OCI-LY1 (cell line): ENCODE measurements around the gene MAN1C1.

Experiments
- H2AFZ ChIP-seq: fragments of 200-600 bp; sonication (generic), shearing (Covaris generic); 2 replicates; pipeline ENCODE4 v1.6.0; 2014; ENCODE audit warnings: antibody characterized with exemption, mild to moderate bottlenecking, low read length
- H3F3A ChIP-seq: fragments of 200-600 bp; sonication (generic), shearing (Covaris generic); 2 replicates; pipeline ENCODE4 v1.6.0; 2014; ENCODE audit warnings: mild to moderate bottlenecking, antibody characterized with exemption, low read length, moderate library complexity; ENCODE audit not compliant: insufficient read depth
- H3K27ac ChIP-seq: fragments of 200-600 bp; sonication (generic); 2 replicates; pipeline ENCODE4 v1.5.1; 2014; ENCODE audit warnings: low read length, mixed run types, mild to moderate bottlenecking, low read depth; ENCODE audit not compliant: poor library complexity, severe bottlenecking
- H3K27me3 ChIP-seq: fragments of 200-600 bp; sonication (generic); 2 replicates; pipeline ENCODE4 v1.6.0; 2014; ENCODE audit warnings: antibody characterized with exemption, mild to moderate bottlenecking, low read length, moderate library complexity; ENCODE audit not compliant: insufficient read depth
- H3K36me3 ChIP-seq: fragments of 200-600 bp; sonication (generic); 2 replicates; pipeline ENCODE4 v1.6.1; 2014; ENCODE audit warnings: mild to moderate bottlenecking, antibody characterized with exemption, low read length, moderate library complexity, mixed read lengths; ENCODE audit not compliant: insufficient read depth
- H3K4me1 ChIP-seq: fragments of 200-600 bp; sonication (generic); 2 replicates; pipeline ENCODE4 v1.5.1; 2014; ENCODE audit warnings: mild to moderate bottlenecking, low read length, moderate library complexity; ENCODE audit not compliant: insufficient read depth, severe bottlenecking
- H3K4me2 ChIP-seq: fragments of 200-600 bp; sonication (generic), shearing (Covaris generic); 2 replicates; pipeline ENCODE4 v1.6.1; 2014; ENCODE audit warnings: low read length
- H3K4me3 ChIP-seq: fragments of 200-600 bp; sonication (generic); 2 replicates; pipeline ENCODE4 v1.5.1; 2014; ENCODE audit warnings: low read length, low read depth, mild to moderate bottlenecking, mixed read lengths; ENCODE audit not compliant: poor library complexity, severe bottlenecking
- H3K79me2 ChIP-seq: fragments of 200-600 bp; shearing (Covaris generic); 2 replicates; pipeline ENCODE4 v1.6.1; 2016; ENCODE audit warnings: mixed run types, low read length, mixed read lengths; ENCODE audit not compliant: insufficient read depth
- H3K9ac ChIP-seq: fragments of 200-600 bp; sonication (generic), shearing (Covaris generic); 2 replicates; pipeline ENCODE4 v1.6.1; 2014; ENCODE audit warnings: mild to moderate bottlenecking, low read length, mixed read lengths
- H3K9me2 ChIP-seq: fragments of 200-600 bp; sonication (generic), shearing (Covaris generic); 2 replicates; pipeline ENCODE4 v1.6.1; 2014; ENCODE audit warnings: low read depth, mild to moderate bottlenecking, low read length, mixed read lengths
- H3K9me3 ChIP-seq: fragments of 200-600 bp; shearing (Covaris generic); 2 replicates; pipeline ENCODE4 v1.6.1; 2014; ENCODE audit warnings: low read length, mixed read lengths
- H4K20me1 ChIP-seq: fragments of 200-600 bp; sonication (generic), shearing (Covaris generic); 2 replicates; pipeline ENCODE4 v1.6.0; 2016; ENCODE audit warnings: mild to moderate bottlenecking, low read length; ENCODE audit not compliant: insufficient read depth
- CTCF ChIP-seq: fragments of 200-600 bp; sonication (generic), shearing (Covaris generic); IDR thresholded peaks from 2 replicates; pipeline ENCODE4 v1.5.1; 2017; ENCODE audit warnings: mild to moderate bottlenecking, antibody characterized with exemption, low read length, moderate library complexity, mixed read lengths
- EZH2 ChIP-seq: fragments of 200-600 bp; sonication (generic), shearing (Covaris generic); IDR thresholded peaks from 2 replicates; pipeline ENCODE4 v1.8.0; 2017; ENCODE audit warnings: borderline replicate concordance, mixed run types, mild to moderate bottlenecking, antibody characterized with exemption, low read length, moderate library complexity, mixed read lengths

MAN1C1 gene

DNA sequence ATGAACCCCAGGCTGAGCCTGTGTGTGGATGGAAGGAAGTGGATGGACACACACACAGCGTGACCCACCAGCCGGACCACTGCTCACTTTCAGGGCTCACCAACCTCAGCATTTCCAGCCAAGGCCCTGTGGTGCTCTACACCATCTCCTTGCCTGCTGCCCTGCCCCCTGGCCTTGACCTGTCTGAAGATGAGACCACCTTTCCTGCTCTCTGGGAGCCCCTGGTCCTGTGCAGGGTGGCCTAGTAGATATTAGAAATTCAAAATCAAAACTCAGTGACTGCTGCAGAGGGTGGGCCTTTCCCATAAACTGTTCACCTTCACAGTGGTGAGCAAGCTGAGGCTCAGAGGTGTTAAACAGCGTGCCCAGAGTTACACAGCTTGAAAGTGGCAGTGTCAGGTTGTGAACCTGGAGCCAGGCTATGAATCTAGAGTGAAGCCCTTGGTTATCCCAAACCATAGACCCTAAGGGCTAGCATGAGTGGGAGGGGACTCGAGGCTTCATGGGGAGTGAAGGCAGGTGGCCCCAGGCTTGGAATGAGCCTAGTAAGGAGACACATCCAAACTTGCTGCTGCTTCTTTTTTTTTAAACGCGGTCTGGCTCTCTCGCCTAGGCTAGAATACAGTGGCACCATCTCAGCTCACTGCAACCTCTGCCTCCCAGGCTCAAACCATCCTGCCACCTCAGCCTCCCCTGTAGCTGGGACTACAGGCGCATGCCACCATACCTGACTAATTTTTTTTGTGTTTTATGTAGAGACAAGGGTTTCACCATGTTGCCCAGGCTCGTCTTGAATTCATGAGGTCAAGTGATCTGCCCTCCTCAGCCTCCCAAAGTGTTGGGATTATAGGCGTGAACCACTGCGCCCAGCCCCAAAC is 41.5 kb downstream of the MAN1C1 start:
- no peak overlapping the region for H3K4me3 ChIP-seq
- H3K4me2 ChIP-seq, result no peak overlapping the region
- H3K9ac ChIP-seq, result no peak overlapping the region

DNA sequence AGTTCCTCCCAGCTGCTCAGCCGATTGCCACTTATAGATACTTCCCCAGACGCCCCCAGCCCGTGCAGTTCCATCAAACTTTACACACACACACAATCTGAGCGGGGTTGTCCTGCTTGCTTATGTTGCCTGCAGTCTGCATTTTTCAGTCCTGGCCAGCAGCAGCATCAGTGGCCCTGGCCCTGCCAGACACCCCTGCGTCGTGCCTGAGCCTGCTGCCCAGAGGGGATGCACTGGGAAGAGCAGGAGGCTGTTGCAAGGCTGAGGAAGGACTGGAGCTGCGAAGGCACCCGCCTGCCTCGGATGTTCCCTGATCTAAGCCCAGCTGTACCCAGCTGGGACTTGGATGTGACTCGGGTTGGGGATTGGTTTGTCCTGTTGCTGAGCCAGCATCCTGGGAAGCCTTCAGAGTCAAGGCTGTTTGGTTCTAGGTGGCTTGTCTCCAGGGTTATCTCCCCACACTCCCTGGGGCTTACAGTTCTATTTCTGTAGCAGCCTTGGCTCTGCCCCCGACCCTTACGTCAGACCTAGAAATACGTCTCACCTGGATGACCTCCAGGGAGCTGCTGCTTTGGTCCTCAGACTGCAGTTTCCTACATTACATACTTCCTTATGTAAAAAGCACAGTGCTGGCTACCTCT is 42.3 kb downstream of the MAN1C1 start:
- no peak overlapping the region for H3K9ac ChIP-seq
- 0 out of 2 replicates have a peak, but pooled peaks cover 4% of the 10 kb centered on the region for H3K27me3 ChIP-seq
- no peaks in the 10 kb centered on the region for H3K9me2 ChIP-seq
- no peak overlapping the region for H3K4me3 ChIP-seq
- no peaks in the 10 kb centered on the region for H3K4me1 ChIP-seq
- H2AFZ ChIP-seq, result no peak overlapping the region
- H3K9me3 ChIP-seq, result no peaks in the 10 kb centered on the region
- H3K4me2 ChIP-seq, result no peak overlapping the region
- no peaks in the 10 kb centered on the region for H3K36me3 ChIP-seq
- no peak overlapping the region for H3K27ac ChIP-seq
- no peaks in the 10 kb centered on the region for H4K20me1 ChIP-seq
- H3F3A ChIP-seq, result no peaks in the 10 kb centered on the region
- TF ChIP-seq CTCF (no peak), EZH2 (no peak)
- H3K79me2 ChIP-seq, result no peaks in the 10 kb centered on the region

More for the DNA sequence above, 41.5 kb downstream of the MAN1C1 start:
- no peaks in the 10 kb centered on the region for H3K9me3 ChIP-seq
- no peaks in the 10 kb centered on the region for H4K20me1 ChIP-seq
- TF ChIP-seq EZH2 (no peak), CTCF (no peak)
- H3K36me3 ChIP-seq, result no peaks in the 10 kb centered on the region
- H3K79me2 ChIP-seq, result no peaks in the 10 kb centered on the region
- H3K27ac ChIP-seq, result no peak overlapping the region
- H3K27me3 ChIP-seq, result 0 out of 2 replicates have a peak, but pooled peaks cover 4% of the 10 kb centered on the region
- H2AFZ ChIP-seq, result no peak overlapping the region
- H3F3A ChIP-seq, result no peaks in the 10 kb centered on the region
- no peaks in the 10 kb centered on the region for H3K9me2 ChIP-seq
- no peaks in the 10 kb centered on the region for H3K4me1 ChIP-seq

GRCh38 chr1:25661043-25661815 is 44.6 kb downstream of the MAN1C1 start:
- Histone ChIP-seq H3K4me3 (no peak overlapping the region), H3K4me1 (no peaks in the 10 kb centered on the region), H3K4me2 (no peak overlapping the region), H2AFZ (no peak overlapping the region), H3K79me2 (no peaks in the 10 kb centered on the region), H3K9me2 (no peaks in the 10 kb centered on the region), H3K9ac (no peak overlapping the region), H3F3A (no peaks in the 10 kb centered on the region), H3K27me3 (no peaks in the 10 kb centered on the region), H3K36me3 (no peaks in the 10 kb centered on the region), H3K9me3 (no peaks in the 10 kb centered on the region), H4K20me1 (no peaks in the 10 kb centered on the region), H3K27ac (no peak overlapping the region)
- TF ChIP-seq CTCF, result no peak
- TF ChIP-seq EZH2, result no peak
